Measurements from ENCODE around the gene PARP3.

GRCh38 chr3:51969841-51970240 is 27.7 kb downstream of the PARP3 start:
- TF ChIP-seq GATA2 (IDR thresholded peaks at IDR 0.05; ENCODE audit: low read depth, low read length): no peak
- TF ChIP-seq GATA3 (IDR thresholded peaks at IDR 0.05; ENCODE audit: low read depth, low read length): no peak

Measured in SH-SY5Y (cell line).